AG09319 (cell line): Measurements from ENCODE around the gene PRSS50.

Source experiments
- DNase-seq: peaks from one replicate; pipeline ENCODE4 v3.0.0-alpha.2; 2010; ENCODE audit warnings: low read depth; ENCODE audit errors: extremely low read depth
- CTCF ChIP-seq: IDR thresholded peaks from 2 replicates; pipeline ENCODE4 v1.5.1; 2011; ENCODE audit warnings: low read depth, mild to moderate bottlenecking, inconsistent platforms, low read length, moderate library complexity

The PRSS50 gene

GRCh38 chr3:46662771-46663551 lies 54.7 kb downstream of the PRSS50 start:
- no peak for DNase-seq
- no peak for TF ChIP-seq CTCF
